T-helper 1 cell treated with Interleukin-12 subunit alpha and Interleukin-12 subunit beta and Interleukin-4 antibody, amounts not matched to agents 30 μg/mL and 1 μg/mL, for 36 hours (primary cell): Measurements from ENCODE around the gene TMEM59.
"Not testable (repeated sequence)": the region's sequence is repeated elsewhere in the genome, so short reads cannot be mapped to it uniquely, and the experiment has no call there.

Experiments
- H3K27ac Mint-ChIP-seq: one replicate; pipeline ENCODE4 v1.8.0; 2021; ENCODE audit warnings: mild to moderate bottlenecking, mixed read lengths
- H3K27me3 Mint-ChIP-seq: one replicate; pipeline ENCODE4 v1.8.0; 2021; ENCODE audit warnings: low read depth, mixed read lengths
- H3K36me3 Mint-ChIP-seq: one replicate; pipeline ENCODE4 v1.8.0; 2021; ENCODE audit warnings: low read depth, mixed read lengths
- H3K4me1 Mint-ChIP-seq: one replicate; pipeline ENCODE4 v1.8.0; 2021; ENCODE audit warnings: low read depth, mixed read lengths
- H3K4me3 Mint-ChIP-seq: one replicate; pipeline ENCODE4 v1.8.0; 2021; ENCODE audit warnings: mild to moderate bottlenecking, moderate library complexity, mixed read lengths
- H3K9me3 Mint-ChIP-seq: one replicate; pipeline ENCODE4 v1.8.0; 2021; ENCODE audit warnings: mixed read lengths

Gene TMEM59

GRCh38 chr1:54080598-54081049 lies 27.6 kb upstream of the TMEM59 start:
- Mint-ChIP-seq H3K27me3 (no peaks in the 10 kb centered on the region), H3K4me1 (peaks cover 3% of the 10 kb centered on the region), H3K36me3 (peaks cover 6% of the 10 kb centered on the region), H3K9me3 (no peaks in the 10 kb centered on the region), H3K4me3 (no peak overlapping the region), H3K27ac (no peak overlapping the region)

GRCh38 chr1:54077359-54077758 lies 24.4 kb upstream of the TMEM59 start:
- Mint-ChIP-seq H3K9me3 (no peaks in the 10 kb centered on the region), H3K4me1 (peaks cover 3% of the 10 kb centered on the region), H3K27ac (no peak overlapping the region)

GRCh38 chr1:54070171-54070837 lies 17.3 kb upstream of the TMEM59 start:
- Mint-ChIP-seq H3K9me3 (no peaks in the 10 kb centered on the region), H3K27me3 (no peaks in the 10 kb centered on the region), H3K4me1 (no peaks in the 10 kb centered on the region), H3K27ac (no peak overlapping the region), H3K4me3 (no peak overlapping the region), H3K36me3 (peaks cover 10% of the 10 kb centered on the region)

More at GRCh38 chr1:54077359-54077758, 24.4 kb upstream of the TMEM59 start:
- Mint-ChIP-seq H3K4me3 (no peak overlapping the region), H3K36me3 (peaks cover 6% of the 10 kb centered on the region), H3K27me3 (no peaks in the 10 kb centered on the region)

GRCh38 chr1:54069791-54070170 lies 16.8 kb upstream of the TMEM59 start:
- Mint-ChIP-seq H3K9me3 (no peaks in the 10 kb centered on the region), H3K4me3 (no peak overlapping the region), H3K4me1 (no peaks in the 10 kb centered on the region), H3K36me3 (peaks cover 10% of the 10 kb centered on the region), H3K27me3 (no peaks in the 10 kb centered on the region), H3K27ac (no peak overlapping the region)

GRCh38 chr1:54064299-54064698 lies 11.3 kb upstream of the TMEM59 start:
- peaks cover 9% of the 10 kb centered on the region for H3K36me3 Mint-ChIP-seq
- no peaks in the 10 kb centered on the region for H3K9me3 Mint-ChIP-seq
- no peaks in the 10 kb centered on the region for H3K27me3 Mint-ChIP-seq
- H3K4me1 Mint-ChIP-seq, result no peaks in the 10 kb centered on the region
- H3K27ac Mint-ChIP-seq, result no peak overlapping the region
- H3K4me3 Mint-ChIP-seq, result no peak overlapping the region

- no peaks in the 10 kb centered on the region for H3K9me3 Mint-ChIP-seq
- H3K36me3 Mint-ChIP-seq, result peaks cover 23% of the 10 kb centered on the region
- no peak overlapping the region for H3K4me3 Mint-ChIP-seq
- no peak overlapping the region for H3K27ac Mint-ChIP-seq
- peaks cover 22% of the 10 kb centered on the region for H3K4me1 Mint-ChIP-seq
- H3K27me3 Mint-ChIP-seq, result no peaks in the 10 kb centered on the region
These were observed 1.4 kb upstream of the TMEM59 start for GRCh38 chr1:54054438-54054749.

GRCh38 chr1:54053745-54054437 lies 887 bp upstream of the TMEM59 start:
- Mint-ChIP-seq H3K27ac (no peak overlapping the region), H3K4me1 (peaks cover 22% of the 10 kb centered on the region), H3K27me3 (no peaks in the 10 kb centered on the region), H3K9me3 (no peaks in the 10 kb centered on the region), H3K4me3 (no peak overlapping the region), H3K36me3 (peaks cover 20% of the 10 kb centered on the region)

GRCh38 chr1:54052431-54052933 lies 522 bp downstream of the TMEM59 start:
- Mint-ChIP-seq H3K27ac (no peak overlapping the region), H3K4me3 (no peak overlapping the region), H3K9me3 (no peaks in the 10 kb centered on the region), H3K36me3 (peaks cover 11% of the 10 kb centered on the region), H3K4me1 (peaks cover 19% of the 10 kb centered on the region), H3K27me3 (no peaks in the 10 kb centered on the region)

GRCh38 chr1:54051933-54052430 lies 1.0 kb downstream of the TMEM59 start:
- Mint-ChIP-seq H3K27ac (no peak overlapping the region), H3K27me3 (no peaks in the 10 kb centered on the region), H3K36me3 (peaks cover 8% of the 10 kb centered on the region), H3K4me1 (peaks cover 20% of the 10 kb centered on the region), H3K4me3 (no peak overlapping the region), H3K9me3 (no peaks in the 10 kb centered on the region)

GRCh38 chr1:54050435-54050834 lies 2.6 kb downstream of the TMEM59 start:
- H3K27ac Mint-ChIP-seq, H3K27me3 Mint-ChIP-seq, H3K36me3 Mint-ChIP-seq, H3K9me3 Mint-ChIP-seq: not testable (repeated sequence)
- peak overlapping the region; percentile 18 for H3K4me3 Mint-ChIP-seq
- H3K4me1 Mint-ChIP-seq, result peaks cover 19% of the 10 kb centered on the region

- Mint-ChIP-seq H3K27me3 (no peaks in the 10 kb centered on the region), H3K36me3 (peaks cover 17% of the 10 kb centered on the region), H3K4me1 (peaks cover 16% of the 10 kb centered on the region), H3K27ac (no peak overlapping the region), H3K9me3 (no peaks in the 10 kb centered on the region), H3K4me3 (no peak overlapping the region)
These were observed 5.4 kb downstream of the TMEM59 start for GRCh38 chr1:54047384-54048305.

- H3K27me3 Mint-ChIP-seq, result no peaks in the 10 kb centered on the region
- H3K4me1 Mint-ChIP-seq, result peaks cover 16% of the 10 kb centered on the region
- H3K36me3 Mint-ChIP-seq, result peaks cover 22% of the 10 kb centered on the region
- no peak overlapping the region for H3K27ac Mint-ChIP-seq
- H3K4me3 Mint-ChIP-seq, result no peak overlapping the region
- H3K9me3 Mint-ChIP-seq, result no peaks in the 10 kb centered on the region
These were observed 6.2 kb downstream of the TMEM59 start for GRCh38 chr1:54046671-54047383.

GRCh38 chr1:54045496-54045895 lies 7.5 kb downstream of the TMEM59 start:
- no peak overlapping the region for H3K27ac Mint-ChIP-seq

GRCh38 chr1:54041806-54042205 lies 11.2 kb downstream of the TMEM59 start:
- Mint-ChIP-seq H3K36me3 (peaks cover 36% of the 10 kb centered on the region), H3K27me3 (no peaks in the 10 kb centered on the region), H3K4me3 (no peak overlapping the region), H3K4me1 (peaks cover 9% of the 10 kb centered on the region), H3K27ac (no peak overlapping the region), H3K9me3 (no peaks in the 10 kb centered on the region)

More at GRCh38 chr1:54045496-54045895, 7.5 kb downstream of the TMEM59 start:
- Mint-ChIP-seq H3K4me1 (peaks cover 16% of the 10 kb centered on the region), H3K36me3 (peaks cover 24% of the 10 kb centered on the region), H3K4me3 (no peak overlapping the region), H3K9me3 (no peaks in the 10 kb centered on the region), H3K27me3 (no peaks in the 10 kb centered on the region)
